Measurements from ENCODE around the gene NEURL1B.

The NEURL1B gene

GRCh38 chr5:172624996-172625964 lies 15.8 kb upstream of the NEURL1B start:
- Histone ChIP-seq H3K4me1 (ENCODE audit: insufficient read depth, low read length) (peaks cover 38% of the 10 kb centered on the region), H3K36me3 (ENCODE audit: insufficient read depth, low read length) (no peaks in the 10 kb centered on the region), H3K27ac (ENCODE audit: low read depth, low read length) (no peak overlapping the region), H3K9ac (ENCODE audit: low read depth, low read length) (no peak overlapping the region), H3K4me3 (ENCODE audit: low read length) (no peak overlapping the region), H3K27me3 (ENCODE audit: insufficient read depth, low read length) (no peaks in the 10 kb centered on the region), H3K9me3 (ENCODE audit: insufficient read depth, low read depth, low read length) (no peaks in the 10 kb centered on the region)
- WGBS, result 81% methylated on average over 6 of the region's 10 CpGs

- Histone ChIP-seq H3K27me3 (ENCODE audit: insufficient read depth, low read length) (no peaks in the 10 kb centered on the region), H3K4me1 (ENCODE audit: insufficient read depth, low read length) (peaks cover 39% of the 10 kb centered on the region), H3K36me3 (ENCODE audit: insufficient read depth, low read length) (no peaks in the 10 kb centered on the region), H3K27ac (ENCODE audit: low read depth, low read length) (no peak overlapping the region), H3K9me3 (ENCODE audit: insufficient read depth, low read depth, low read length) (no peaks in the 10 kb centered on the region), H3K9ac (ENCODE audit: low read depth, low read length) (no peak overlapping the region), H3K4me3 (ENCODE audit: low read length) (no peak overlapping the region)
- WGBS, result 77% methylated on average over 8 of the region's 8 CpGs
Observed at GRCh38 chr5:172626031-172626581, 15.0 kb upstream of the NEURL1B start.

- no peaks in the 10 kb centered on the region for H3K36me3 ChIP-seq (ENCODE audit: insufficient read depth, low read length)
- no peaks in the 10 kb centered on the region for H3K9me3 ChIP-seq (ENCODE audit: insufficient read depth, low read depth, low read length)
- no peaks in the 10 kb centered on the region for H3K27me3 ChIP-seq (ENCODE audit: insufficient read depth, low read length)
- H3K27ac ChIP-seq (ENCODE audit: low read depth, low read length), result no peak overlapping the region
- no peak overlapping the region for H3K4me3 ChIP-seq (ENCODE audit: low read length)
- 88% methylated on average over 5 of the region's 5 CpGs for WGBS
- no peak overlapping the region for H3K9ac ChIP-seq (ENCODE audit: low read depth, low read length)
- H3K4me1 ChIP-seq (ENCODE audit: insufficient read depth, low read length), result peaks cover 34% of the 10 kb centered on the region
Observed at GRCh38 chr5:172630082-172630481, 11.0 kb upstream of the NEURL1B start.

DNA sequence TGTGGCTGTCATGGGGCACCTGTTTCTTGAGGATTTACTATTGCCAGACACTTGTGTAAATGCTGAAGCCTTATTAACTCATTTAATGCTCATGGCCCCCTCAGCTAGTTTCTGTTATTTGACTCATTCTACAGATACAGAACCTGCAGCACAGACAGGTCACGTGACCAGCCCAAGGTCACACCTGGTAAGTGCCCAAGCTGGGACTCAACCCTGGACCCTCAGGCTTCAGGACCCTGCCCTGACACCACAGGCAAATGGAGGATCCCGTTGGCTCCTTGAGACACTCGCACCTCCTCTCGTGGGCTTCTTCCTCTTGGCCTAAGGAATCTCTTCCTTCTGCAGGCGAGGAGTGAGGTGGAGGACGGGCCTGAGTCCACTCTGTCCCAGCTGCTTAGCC lies 10.6 kb upstream of the NEURL1B start:
- Histone ChIP-seq H3K36me3 (ENCODE audit: insufficient read depth, low read length) (no peaks in the 10 kb centered on the region), H3K4me3 (ENCODE audit: low read length) (no peak overlapping the region), H3K9ac (ENCODE audit: low read depth, low read length) (no peak overlapping the region), H3K27ac (ENCODE audit: low read depth, low read length) (no peak overlapping the region), H3K4me1 (ENCODE audit: insufficient read depth, low read length) (peaks cover 34% of the 10 kb centered on the region), H3K27me3 (ENCODE audit: insufficient read depth, low read length) (no peaks in the 10 kb centered on the region), H3K9me3 (ENCODE audit: insufficient read depth, low read depth, low read length) (no peaks in the 10 kb centered on the region)
- 92% methylated on average over 6 of the region's 6 CpGs for WGBS

GRCh38 chr5:172630986-172631385 lies 10.1 kb upstream of the NEURL1B start:
- Histone ChIP-seq H3K36me3 (ENCODE audit: insufficient read depth, low read length) (no peaks in the 10 kb centered on the region), H3K4me1 (ENCODE audit: insufficient read depth, low read length) (peaks cover 32% of the 10 kb centered on the region), H3K4me3 (ENCODE audit: low read length) (no peak overlapping the region), H3K27ac (ENCODE audit: low read depth, low read length) (no peak overlapping the region), H3K9ac (ENCODE audit: low read depth, low read length) (no peak overlapping the region), H3K9me3 (ENCODE audit: insufficient read depth, low read depth, low read length) (no peaks in the 10 kb centered on the region), H3K27me3 (ENCODE audit: insufficient read depth, low read length) (no peaks in the 10 kb centered on the region)
- 64% methylated on average over 6 of the region's 6 CpGs for WGBS

DNA sequence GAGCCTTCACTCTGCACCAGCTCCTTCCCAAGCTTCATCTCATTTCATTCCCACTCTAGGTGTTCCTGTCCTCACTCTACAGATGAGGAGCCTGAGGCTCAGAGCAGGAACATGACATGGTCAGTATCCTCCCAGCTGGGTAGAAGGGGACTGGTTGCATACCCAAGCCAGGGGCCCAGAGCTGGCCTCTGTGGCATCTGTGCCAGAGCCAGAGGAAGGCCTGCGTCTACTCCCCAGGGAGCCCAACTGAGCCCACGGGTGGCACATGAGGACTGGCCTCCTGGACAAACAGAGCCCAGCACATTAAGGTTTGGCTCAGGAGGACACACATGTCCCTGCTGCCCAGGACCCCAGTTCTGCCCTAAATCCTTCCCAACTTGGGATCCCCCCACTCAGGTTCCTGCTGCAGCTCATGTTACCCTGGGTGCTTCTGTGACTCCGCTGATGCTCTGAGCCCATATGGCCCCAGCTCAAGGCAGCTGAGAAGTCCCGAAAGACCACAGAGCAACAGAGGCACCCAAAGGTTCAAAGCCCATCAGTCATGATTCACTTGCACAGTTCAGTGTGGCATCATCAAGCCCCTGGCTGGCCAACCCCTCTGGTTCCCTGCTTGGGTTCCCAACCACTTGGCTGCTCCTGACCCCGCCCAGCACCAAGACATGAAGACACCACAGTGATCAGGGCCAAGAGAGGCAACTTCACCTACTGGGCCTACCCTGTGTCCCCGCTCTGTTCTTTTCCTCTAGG lies 8.5 kb upstream of the NEURL1B start:
- WGBS, result 90% methylated on average over 6 of the region's 6 CpGs
- H3K4me3 ChIP-seq (ENCODE audit: low read length), result no peak overlapping the region

DNA sequence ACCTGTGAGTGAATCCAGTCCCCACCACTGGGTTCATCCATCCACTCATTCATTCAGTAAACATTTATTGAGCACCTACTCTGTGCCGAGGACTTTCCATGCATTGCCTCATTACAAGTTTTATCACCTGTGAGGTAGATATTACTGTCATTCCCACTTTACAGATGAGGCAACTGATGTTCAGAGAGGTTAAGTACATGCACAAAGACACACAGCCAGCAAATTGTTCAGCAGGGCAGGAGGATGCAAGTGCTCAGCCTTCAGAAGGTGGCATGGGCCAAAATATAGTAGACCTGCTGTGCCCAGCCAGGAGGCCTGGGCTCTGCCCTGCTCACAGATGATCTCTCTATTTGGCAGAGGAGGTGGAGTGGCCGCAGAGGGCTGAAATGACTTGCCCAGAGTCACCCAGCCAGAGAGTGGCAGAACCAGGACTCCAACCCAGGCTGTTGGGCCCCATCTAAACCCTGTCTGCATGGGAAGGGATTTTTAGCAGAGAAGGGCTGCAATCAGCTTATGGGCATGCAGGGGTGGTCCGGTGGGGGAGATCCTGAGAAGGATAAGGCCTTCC lies 7.6 kb upstream of the NEURL1B start:
- Histone ChIP-seq H3K27ac (ENCODE audit: low read depth, low read length) (no peak overlapping the region), H3K27me3 (ENCODE audit: insufficient read depth, low read length) (0 out of 2 replicates have a peak, but pooled peaks cover 4% of the 10 kb centered on the region), H3K9me3 (ENCODE audit: insufficient read depth, low read depth, low read length) (no peaks in the 10 kb centered on the region), H3K4me1 (ENCODE audit: insufficient read depth, low read length) (peaks cover 10% of the 10 kb centered on the region), H3K9ac (ENCODE audit: low read depth, low read length) (no peak overlapping the region), H3K4me3 (ENCODE audit: low read length) (no peak overlapping the region), H3K36me3 (ENCODE audit: insufficient read depth, low read length) (no peaks in the 10 kb centered on the region)
- 91% methylated on average over 3 of the region's 3 CpGs for WGBS

More for the DNA sequence above, 8.5 kb upstream of the NEURL1B start:
- Histone ChIP-seq H3K27me3 (ENCODE audit: insufficient read depth, low read length) (0 out of 2 replicates have a peak, but pooled peaks cover under 1% of the 10 kb centered on the region), H3K36me3 (ENCODE audit: insufficient read depth, low read length) (no peaks in the 10 kb centered on the region), H3K4me1 (ENCODE audit: insufficient read depth, low read length) (peaks cover 19% of the 10 kb centered on the region), H3K9ac (ENCODE audit: low read depth, low read length) (no peak overlapping the region), H3K9me3 (ENCODE audit: insufficient read depth, low read depth, low read length) (no peaks in the 10 kb centered on the region), H3K27ac (ENCODE audit: low read depth, low read length) (no peak overlapping the region)

DNA sequence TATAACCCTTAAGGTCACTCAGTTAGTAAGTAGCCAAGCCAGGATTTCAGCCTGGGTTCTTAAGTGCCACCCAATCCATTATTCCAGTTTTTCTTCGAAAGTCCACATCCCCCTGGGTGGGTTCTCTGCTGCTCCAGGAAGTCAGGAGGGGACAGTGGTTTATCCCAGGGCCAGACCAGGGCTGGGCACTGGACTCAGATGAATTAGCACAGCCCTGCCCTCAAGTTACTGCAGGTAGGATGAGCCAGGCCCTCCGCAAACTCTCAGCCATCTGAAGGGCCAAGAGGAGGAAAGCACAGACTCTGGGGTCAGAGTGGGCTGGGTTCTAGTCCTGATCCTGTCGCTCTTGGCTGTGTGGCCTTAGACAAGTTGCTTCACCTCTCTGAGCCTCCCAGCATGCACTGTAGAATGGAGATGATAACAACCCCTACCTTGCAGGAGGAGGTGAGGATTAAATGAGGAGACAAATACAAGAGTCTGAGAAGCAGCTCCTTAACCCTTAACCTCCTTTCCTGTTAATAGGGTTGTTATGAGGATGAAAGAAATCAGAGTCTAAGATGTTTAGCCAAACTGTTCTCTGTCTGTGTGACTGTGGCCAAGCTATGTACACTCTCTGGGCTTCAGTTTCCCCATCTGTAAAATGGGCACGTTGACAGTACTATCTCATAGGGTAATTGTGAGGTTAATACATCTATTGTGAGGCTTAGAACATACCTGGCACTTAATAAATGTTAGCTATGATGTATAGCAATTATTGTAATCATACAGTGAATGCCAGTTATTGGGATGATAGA lies 6.8 kb upstream of the NEURL1B start:
- Histone ChIP-seq H3K36me3 (ENCODE audit: insufficient read depth, low read length) (no peaks in the 10 kb centered on the region), H3K27ac (ENCODE audit: low read depth, low read length) (no peak overlapping the region), H3K9ac (ENCODE audit: low read depth, low read length) (no peak overlapping the region), H3K27me3 (ENCODE audit: insufficient read depth, low read length) (0 out of 2 replicates have a peak, but pooled peaks cover 4% of the 10 kb centered on the region), H3K4me3 (ENCODE audit: low read length) (no peak overlapping the region), H3K9me3 (ENCODE audit: insufficient read depth, low read depth, low read length) (no peaks in the 10 kb centered on the region), H3K4me1 (ENCODE audit: insufficient read depth, low read length) (peaks cover 4% of the 10 kb centered on the region; the same call in 1 of the 2 replicates)
- 88% methylated on average over 4 of the region's 4 CpGs for WGBS

GRCh38 chr5:172635038-172635437 lies 6.0 kb upstream of the NEURL1B start:
- Histone ChIP-seq H3K36me3 (ENCODE audit: insufficient read depth, low read length) (no peaks in the 10 kb centered on the region), H3K4me3 (ENCODE audit: low read length) (no peak overlapping the region), H3K4me1 (ENCODE audit: insufficient read depth, low read length) (peaks cover 3% of the 10 kb centered on the region; the same call in 1 of the 2 replicates), H3K9ac (ENCODE audit: low read depth, low read length) (no peak overlapping the region), H3K27me3 (ENCODE audit: insufficient read depth, low read length) (peaks cover 8% of the 10 kb centered on the region; the same call in 1 of the 2 replicates), H3K9me3 (ENCODE audit: insufficient read depth, low read depth, low read length) (no peaks in the 10 kb centered on the region), H3K27ac (ENCODE audit: low read depth, low read length) (no peak overlapping the region)
- 93% methylated on average over 12 of the region's 12 CpGs for WGBS

GRCh38 chr5:172636279-172637050 lies 4.6 kb upstream of the NEURL1B start:
- no peak overlapping the region for H3K27ac ChIP-seq (ENCODE audit: low read depth, low read length)

More at GRCh38 chr5:172636279-172637050, 4.6 kb upstream of the NEURL1B start:
- H3K9ac ChIP-seq (ENCODE audit: low read depth, low read length), result no peak overlapping the region
- no peaks in the 10 kb centered on the region; the same call in 1 of the 2 replicates for H3K4me1 ChIP-seq (ENCODE audit: insufficient read depth, low read length)
- no peaks in the 10 kb centered on the region for H3K9me3 ChIP-seq (ENCODE audit: insufficient read depth, low read depth, low read length)
- no peaks in the 10 kb centered on the region for H3K36me3 ChIP-seq (ENCODE audit: insufficient read depth, low read length)
- 95% methylated on average over 11 of the region's 11 CpGs for WGBS
- H3K4me3 ChIP-seq (ENCODE audit: low read length), result no peak overlapping the region
- H3K27me3 ChIP-seq (ENCODE audit: insufficient read depth, low read length), result peaks cover 12% of the 10 kb centered on the region; the same call in 1 of the 2 replicates

Data from HUES64 (cell line).